ENCODE measurements around the gene ABAT.
A peak's percentile ranks its signal among the peaks of the same experiment; 100 is the strongest.

Gene ABAT

DNA sequence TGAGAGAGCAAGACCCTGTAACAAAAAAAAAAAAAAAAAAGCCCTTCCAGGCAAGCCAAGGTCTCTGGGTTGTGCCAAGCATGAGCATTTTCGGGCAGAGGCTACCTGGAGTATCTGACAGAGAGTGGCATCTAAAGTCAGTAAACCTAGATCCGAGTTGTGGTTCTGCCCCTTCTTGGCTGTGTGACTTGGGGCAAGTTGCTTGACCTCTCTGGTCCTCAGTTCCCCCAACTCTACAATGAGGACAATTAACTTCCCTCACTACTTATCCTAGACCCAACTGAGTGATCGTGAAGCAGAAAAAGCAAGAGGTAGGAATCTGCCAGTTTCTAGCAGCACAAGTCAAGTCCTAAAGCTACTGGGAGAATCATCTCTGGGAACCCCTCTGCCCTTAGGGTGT is 88.7 kb downstream of the ABAT start:
- WGBS, 2 donors (ENCODE audit: extremely low coverage in 2 of 2, insufficient read length in 2 of 2, insufficient replicate concordance in 1 of 2), result no CpG with 5 or more reads among the region's 3 CpGs
- H3K79me1 ChIP-seq (ENCODE audit: low read depth, low read length), result no peaks in the 10 kb centered on the region
- no peak overlapping the region for H3K4ac ChIP-seq (ENCODE audit: low read length)

DNA sequence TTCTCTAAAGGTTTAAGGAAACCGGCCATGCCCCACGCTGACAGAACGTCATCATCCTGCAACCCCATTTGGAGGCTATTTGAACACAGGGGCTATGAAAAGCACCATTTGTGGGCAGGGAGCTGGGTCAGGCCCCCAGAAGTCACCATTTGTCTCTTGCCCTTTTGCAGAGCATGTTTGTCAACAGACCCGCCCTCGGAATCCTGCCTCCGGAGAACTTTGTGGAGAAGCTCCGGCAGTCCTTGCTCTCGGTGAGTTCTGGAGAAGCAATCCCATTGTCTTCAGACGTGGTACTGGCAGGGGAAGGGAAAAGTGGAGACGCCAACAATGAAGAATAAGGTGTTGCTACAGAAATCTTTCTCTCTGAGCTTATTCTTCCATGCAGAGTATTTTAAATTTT is 89.5 kb downstream of the ABAT start:
- no peaks in the 10 kb centered on the region for H3K79me1 ChIP-seq (ENCODE audit: low read depth, low read length)
- no peak overlapping the region for H2BK12ac ChIP-seq (ENCODE audit: low read length)
- no peak overlapping the region for H2AK5ac ChIP-seq (ENCODE audit: low read depth, low read length)
- H3K9ac ChIP-seq (ENCODE audit: low read depth, low read length, poor library complexity), result no peak overlapping the region
- H3K36me3 ChIP-seq (replicated peaks in 1 of 2; ENCODE audit: control insufficient read depth in 2 of 2, insufficient read depth in 2 of 2, low read length in 2 of 2), result peaks cover 0 to 42% of the 10 kb centered on the region in 2 donors
- H3K4me2 ChIP-seq (ENCODE audit: insufficient read depth, low read length, poor library complexity, severe bottlenecking), result no peak overlapping the region
- no CpG with 5 or more reads among the region's 10 CpGs for WGBS, 2 donors (ENCODE audit: extremely low coverage in 2 of 2, insufficient read length in 2 of 2, insufficient replicate concordance in 1 of 2)
- H2BK120ac ChIP-seq (ENCODE audit: low read depth, low read length), result no peak overlapping the region
- H3K27ac ChIP-seq (replicated peaks; ENCODE audit: low read length), result no peak overlapping the region
- no peak overlapping the region for H4K91ac ChIP-seq (ENCODE audit: low read depth, low read length, poor library complexity)
- no peaks in the 10 kb centered on the region for H3K27me3 ChIP-seq (ENCODE audit: control insufficient read depth in 3 of 3, insufficient read depth in 3 of 3, low read depth in 1 of 3, low read length in 3 of 3)
- no peak overlapping the region for H2BK5ac ChIP-seq (ENCODE audit: low read length)
- peak overlapping the region; percentile 32 for H3K18ac ChIP-seq (ENCODE audit: low read length)
- H3K9me3 ChIP-seq (replicated peaks in 1 of 2; ENCODE audit: control insufficient read depth in 2 of 2, insufficient read depth in 1 of 2, low read depth in 1 of 2, low read length in 2 of 2), result no peaks in the 10 kb centered on the region
- H2AFZ ChIP-seq (ENCODE audit: low read length), result peak overlapping the region; percentile 37
- H4K8ac ChIP-seq (ENCODE audit: low read depth, low read length), result peak overlapping the region; percentile 26
- no peak overlapping the region for H3K23ac ChIP-seq (ENCODE audit: low read depth, low read length, poor library complexity)
- H3K4me1 ChIP-seq (ENCODE audit: control insufficient read depth in 2 of 2, insufficient read depth in 1 of 2, low read depth in 1 of 2, low read length in 2 of 2), result peaks cover 14 to 21% of the 10 kb centered on the region in 2 donors
- no peak for DNase-seq (ENCODE audit: low spot score)
- H3K14ac ChIP-seq (ENCODE audit: low read length), result no peak overlapping the region
- no peak overlapping the region for H3K4ac ChIP-seq (ENCODE audit: low read length)
- H2BK15ac ChIP-seq (ENCODE audit: low read length), result no peak overlapping the region
- H3K4me3 ChIP-seq (ENCODE audit: low read length in 2 of 2), result no peak overlapping the region

More for the DNA sequence above, 88.7 kb downstream of the ABAT start:
- no peak overlapping the region for H2AFZ ChIP-seq (ENCODE audit: low read length)
- no peak overlapping the region for H3K14ac ChIP-seq (ENCODE audit: low read length)
- peaks cover 7 to 16% of the 10 kb centered on the region in 2 donors for H3K4me1 ChIP-seq (ENCODE audit: control insufficient read depth in 2 of 2, insufficient read depth in 1 of 2, low read depth in 1 of 2, low read length in 2 of 2)
- H2BK120ac ChIP-seq (ENCODE audit: low read depth, low read length), result no peak overlapping the region
- H3K9me3 ChIP-seq (replicated peaks in 1 of 2; ENCODE audit: control insufficient read depth in 2 of 2, insufficient read depth in 1 of 2, low read depth in 1 of 2, low read length in 2 of 2), result no peaks in the 10 kb centered on the region
- no peak overlapping the region for H4K8ac ChIP-seq (ENCODE audit: low read depth, low read length)
- no peak overlapping the region for H3K27ac ChIP-seq (replicated peaks; ENCODE audit: low read length)
- H2BK12ac ChIP-seq (ENCODE audit: low read length), result no peak overlapping the region
- H4K91ac ChIP-seq (ENCODE audit: low read depth, low read length, poor library complexity), result no peak overlapping the region
- H2AK5ac ChIP-seq (ENCODE audit: low read depth, low read length), result no peak overlapping the region
- no peak for DNase-seq (ENCODE audit: low spot score)
- H3K4me3 ChIP-seq (ENCODE audit: low read length in 2 of 2), result no peak overlapping the region
- peaks cover 0 to 42% of the 10 kb centered on the region in 2 donors for H3K36me3 ChIP-seq (replicated peaks in 1 of 2; ENCODE audit: control insufficient read depth in 2 of 2, insufficient read depth in 2 of 2, low read length in 2 of 2)
- no peak overlapping the region for H3K23ac ChIP-seq (ENCODE audit: low read depth, low read length, poor library complexity)
- H3K9ac ChIP-seq (ENCODE audit: low read depth, low read length, poor library complexity), result no peak overlapping the region
- H3K4me2 ChIP-seq (ENCODE audit: insufficient read depth, low read length, poor library complexity, severe bottlenecking), result no peak overlapping the region
- H3K18ac ChIP-seq (ENCODE audit: low read length), result no peak overlapping the region
- no peak overlapping the region for H2BK15ac ChIP-seq (ENCODE audit: low read length)
- no peaks in the 10 kb centered on the region for H3K27me3 ChIP-seq (ENCODE audit: control insufficient read depth in 3 of 3, insufficient read depth in 3 of 3, low read depth in 1 of 3, low read length in 3 of 3)
- no peak overlapping the region for H2BK5ac ChIP-seq (ENCODE audit: low read length)

DNA sequence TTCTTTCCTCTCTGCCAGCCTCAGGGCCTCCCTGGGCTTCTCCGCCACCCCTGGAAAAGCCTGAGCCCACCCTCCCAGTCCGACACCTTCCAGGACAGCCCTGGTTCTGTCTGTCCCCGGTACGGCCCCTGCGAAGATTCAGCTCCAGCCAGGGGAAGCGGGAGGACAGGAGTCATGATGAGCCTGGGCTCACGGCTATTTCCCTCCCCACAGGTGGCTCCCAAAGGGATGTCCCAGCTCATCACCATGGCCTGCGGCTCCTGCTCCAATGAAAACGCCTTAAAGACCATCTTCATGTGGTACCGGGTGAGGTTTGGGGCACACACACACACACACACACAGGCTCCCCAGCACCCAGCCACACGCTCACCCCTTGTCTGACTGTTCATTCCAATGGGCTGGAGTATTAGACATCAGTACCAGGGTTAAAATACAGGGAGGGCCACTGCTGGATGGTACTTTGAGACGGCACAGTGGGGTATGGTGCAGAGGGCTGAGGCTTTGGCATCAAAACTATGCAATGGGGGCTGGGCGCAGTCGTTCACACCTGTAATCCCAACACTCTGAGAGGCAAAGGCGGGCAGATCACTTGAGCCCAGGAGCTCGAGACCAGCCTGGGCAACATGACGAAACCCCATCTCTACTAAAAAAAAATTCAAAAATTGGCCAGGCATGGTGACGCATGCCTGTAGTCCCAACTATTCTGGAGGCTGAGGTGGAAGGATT is 90.3 kb downstream of the ABAT start:
- H3K4me3 ChIP-seq (ENCODE audit: low read length in 2 of 2), result no peak overlapping the region
- peaks cover 16 to 22% of the 10 kb centered on the region in 2 donors for H3K4me1 ChIP-seq (ENCODE audit: control insufficient read depth in 2 of 2, insufficient read depth in 1 of 2, low read depth in 1 of 2, low read length in 2 of 2)
- H2BK120ac ChIP-seq (ENCODE audit: low read depth, low read length), result no peak overlapping the region
- no peak overlapping the region for H4K91ac ChIP-seq (ENCODE audit: low read depth, low read length, poor library complexity)
- no peak overlapping the region for H3K9ac ChIP-seq (ENCODE audit: low read depth, low read length, poor library complexity)
- peak overlapping the region; percentile 66 for H2BK12ac ChIP-seq (ENCODE audit: low read length)
- no CpG with 5 or more reads among the region's 18 CpGs for WGBS, 2 donors (ENCODE audit: extremely low coverage in 2 of 2, insufficient read length in 2 of 2, insufficient replicate concordance in 1 of 2)
- peak overlapping the region; percentile 41 for H2AK5ac ChIP-seq (ENCODE audit: low read depth, low read length)
- H2BK5ac ChIP-seq (ENCODE audit: low read length), result peak overlapping the region; percentile 72
- no peaks in the 10 kb centered on the region for H3K79me1 ChIP-seq (ENCODE audit: low read depth, low read length)
- H3K23ac ChIP-seq (ENCODE audit: low read depth, low read length, poor library complexity), result no peak overlapping the region
- H3K9me3 ChIP-seq (replicated peaks in 1 of 2; ENCODE audit: control insufficient read depth in 2 of 2, insufficient read depth in 1 of 2, low read depth in 1 of 2, low read length in 2 of 2), result no peaks in the 10 kb centered on the region
- H3K14ac ChIP-seq (ENCODE audit: low read length), result no peak overlapping the region
- peak overlapping the region; percentile 87 for H2BK15ac ChIP-seq (ENCODE audit: low read length)
- no peak overlapping the region for H2AFZ ChIP-seq (ENCODE audit: low read length)
- no peak overlapping the region for H3K27ac ChIP-seq (replicated peaks; ENCODE audit: low read length)
- H3K4me2 ChIP-seq (ENCODE audit: insufficient read depth, low read length, poor library complexity, severe bottlenecking), result no peak overlapping the region
- no peaks in the 10 kb centered on the region for H3K27me3 ChIP-seq (ENCODE audit: control insufficient read depth in 3 of 3, insufficient read depth in 3 of 3, low read depth in 1 of 3, low read length in 3 of 3)
- H4K8ac ChIP-seq (ENCODE audit: low read depth, low read length), result no peak overlapping the region
- no peak for DNase-seq (ENCODE audit: low spot score)
- peak overlapping the region; percentile 58 for H3K4ac ChIP-seq (ENCODE audit: low read length)
- peak overlapping the region; percentile 67 for H3K18ac ChIP-seq (ENCODE audit: low read length)
- H3K36me3 ChIP-seq (replicated peaks in 1 of 2; ENCODE audit: control insufficient read depth in 2 of 2, insufficient read depth in 2 of 2, low read length in 2 of 2), result peaks cover 0 to 45% of the 10 kb centered on the region in 2 donors

- peak overlapping the region; percentile 83 for H2BK15ac ChIP-seq (ENCODE audit: low read length)
- DNase-seq (ENCODE audit: low spot score), result no peak
- no peaks in the 10 kb centered on the region for H3K79me1 ChIP-seq (ENCODE audit: low read depth, low read length)
- no peaks in the 10 kb centered on the region for H3K9me3 ChIP-seq (replicated peaks in 1 of 2; ENCODE audit: control insufficient read depth in 2 of 2, insufficient read depth in 1 of 2, low read depth in 1 of 2, low read length in 2 of 2)
- no peak overlapping the region for H4K8ac ChIP-seq (ENCODE audit: low read depth, low read length)
- peak overlapping the region; percentile 78 for H2BK12ac ChIP-seq (ENCODE audit: low read length)
- peak overlapping the region; percentile 85 for H2BK5ac ChIP-seq (ENCODE audit: low read length)
- H3K23ac ChIP-seq (ENCODE audit: low read depth, low read length, poor library complexity), result no peak overlapping the region
- H3K27ac ChIP-seq (replicated peaks; ENCODE audit: low read length), result no peak overlapping the region
- no peak overlapping the region for H2BK120ac ChIP-seq (ENCODE audit: low read depth, low read length)
- no CpG with 5 or more reads among the region's 8 CpGs for WGBS, 2 donors (ENCODE audit: extremely low coverage in 2 of 2, insufficient read length in 2 of 2, insufficient replicate concordance in 1 of 2)
- H2AK5ac ChIP-seq (ENCODE audit: low read depth, low read length), result peak overlapping the region; percentile 100
- no peak overlapping the region for H3K9ac ChIP-seq (ENCODE audit: low read depth, low read length, poor library complexity)
- H3K18ac ChIP-seq (ENCODE audit: low read length), result peak overlapping the region; percentile 74
- H3K4ac ChIP-seq (ENCODE audit: low read length), result no peak overlapping the region
- peaks cover 16 to 22% of the 10 kb centered on the region in 2 donors for H3K4me1 ChIP-seq (ENCODE audit: control insufficient read depth in 2 of 2, insufficient read depth in 1 of 2, low read depth in 1 of 2, low read length in 2 of 2)
- peaks cover 0 to 53% of the 10 kb centered on the region in 2 donors for H3K36me3 ChIP-seq (replicated peaks in 1 of 2; ENCODE audit: control insufficient read depth in 2 of 2, insufficient read depth in 2 of 2, low read length in 2 of 2)
- H3K4me2 ChIP-seq (ENCODE audit: insufficient read depth, low read length, poor library complexity, severe bottlenecking), result no peak overlapping the region
- H4K91ac ChIP-seq (ENCODE audit: low read depth, low read length, poor library complexity), result peak overlapping the region; percentile 69
- H3K27me3 ChIP-seq (ENCODE audit: control insufficient read depth in 3 of 3, insufficient read depth in 3 of 3, low read depth in 1 of 3, low read length in 3 of 3), result no peaks in the 10 kb centered on the region
- H3K14ac ChIP-seq (ENCODE audit: low read length), result no peak overlapping the region
- no peak overlapping the region for H3K4me3 ChIP-seq (ENCODE audit: low read length in 2 of 2)
- no peak overlapping the region for H2AFZ ChIP-seq (ENCODE audit: low read length)
Observed at GRCh38 chr16:8767176-8767575, 92.8 kb downstream of the ABAT start.
